GM12891 (cell line): ENCODE data around the gene VPS52.

Experiments used
- POLR2A ChIP-seq: IDR thresholded peaks from 2 replicates; pipeline ENCODE4 v1.6.1; 2011; ENCODE audit warnings: low read depth, low read length, control low read depth
- POLR2AphosphoS5 ChIP-seq: IDR thresholded peaks from 2 replicates; pipeline ENCODE4 v1.6.1; 2011; ENCODE audit warnings: low read depth, low read length, control low read depth
- POU2F2 ChIP-seq: IDR thresholded peaks from 2 replicates; pipeline ENCODE4 v1.6.1; 2011; ENCODE audit warnings: low read depth, mild to moderate bottlenecking, control low read depth, low read length, moderate library complexity
- TAF1 ChIP-seq: IDR thresholded peaks from 2 replicates; pipeline ENCODE4 v1.6.1; 2011; ENCODE audit warnings: low read depth, low read length, control low read depth

- TF ChIP-seq TAF1 (no peak), POLR2AphosphoS5 (no peak), POLR2A (no peak), POU2F2 (no peak)
Measured at GRCh38 chr6:33207552-33208090, 64.1 kb downstream of the VPS52 start.
